T-helper 2 cell (primary cell): ENCODE measurements around the gene CDH3.
"Not testable (repeated sequence)": the region's sequence is repeated elsewhere in the genome, so short reads cannot be mapped to it uniquely, and the experiment has no call there.

Experiments used
- DNase-seq, 5 experiments: peaks; one replicate each; pipeline versions ENCODE4 v3.0.0 to v3.0.0-alpha.2; 2012 to 2022

Gene CDH3

GRCh38 chr16:68707340-68708152 lies 62.4 kb downstream of the CDH3 start:
- DNase-seq, result no peak

- no peak for DNase-seq
Measured at GRCh38 chr16:68710211-68710610, 65.1 kb downstream of the CDH3 start.

DNA sequence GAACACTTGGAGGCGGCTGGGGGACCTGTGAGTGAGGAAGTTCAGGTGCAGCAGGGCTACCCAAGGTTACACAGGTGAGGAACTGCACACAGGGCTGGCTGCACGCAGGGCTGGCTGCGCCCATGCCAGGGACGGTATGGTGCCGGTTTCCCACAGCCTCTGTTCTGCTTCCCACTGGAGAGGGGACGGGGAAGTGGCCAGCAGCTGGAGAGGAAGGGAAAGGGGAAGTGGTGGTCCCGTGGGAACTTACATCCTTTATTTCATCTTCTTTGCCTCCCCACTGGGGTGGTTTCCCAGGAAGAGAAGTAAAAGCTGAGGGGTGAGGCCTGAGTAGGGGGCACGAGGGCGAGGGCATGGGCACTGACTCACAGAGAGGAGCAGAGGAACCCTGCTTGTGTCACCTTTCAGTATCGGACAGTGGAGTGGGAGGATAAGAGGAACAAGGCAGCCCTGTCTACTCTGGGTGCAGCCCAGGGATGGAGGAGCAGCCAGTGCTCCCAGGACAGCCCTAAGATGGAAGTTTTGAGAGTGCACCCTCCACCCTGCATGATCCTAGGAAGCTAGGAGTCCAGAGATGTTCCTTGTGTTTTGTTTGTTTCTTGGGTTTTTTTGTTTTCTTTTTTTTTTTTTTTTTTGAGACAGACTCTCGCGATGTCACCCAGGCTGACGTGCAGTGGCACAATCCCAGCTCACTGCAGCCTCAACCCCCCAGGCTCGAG lies 66.5 kb downstream of the CDH3 start:
- DNase-seq, result no peak

- no peak for DNase-seq
Measured at GRCh38 chr16:68713361-68713760, 68.3 kb downstream of the CDH3 start.

GRCh38 chr16:68715471-68715870 lies 70.4 kb downstream of the CDH3 start:
- no peak for DNase-seq

DNA sequence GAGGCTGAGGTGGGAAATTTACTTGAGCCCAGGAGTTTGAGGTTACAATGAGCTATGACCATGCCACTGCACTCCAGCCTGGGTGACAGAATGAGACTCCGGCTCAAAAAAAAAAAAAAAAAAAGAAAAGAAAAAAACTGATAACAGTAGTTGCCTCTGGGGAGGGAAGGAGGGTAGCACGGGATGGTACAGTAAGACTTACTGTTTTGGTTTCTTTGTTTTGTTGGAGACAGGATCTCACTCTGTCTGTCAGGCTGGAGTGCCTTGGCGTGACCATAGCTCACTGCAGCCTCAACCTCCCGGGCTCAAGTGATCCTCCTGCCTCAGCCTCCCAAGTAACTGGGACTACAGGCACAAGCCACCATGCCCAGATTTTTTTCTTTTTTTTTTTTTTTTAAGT lies 71.4 kb downstream of the CDH3 start:
- not testable (repeated sequence) for DNase-seq

DNA sequence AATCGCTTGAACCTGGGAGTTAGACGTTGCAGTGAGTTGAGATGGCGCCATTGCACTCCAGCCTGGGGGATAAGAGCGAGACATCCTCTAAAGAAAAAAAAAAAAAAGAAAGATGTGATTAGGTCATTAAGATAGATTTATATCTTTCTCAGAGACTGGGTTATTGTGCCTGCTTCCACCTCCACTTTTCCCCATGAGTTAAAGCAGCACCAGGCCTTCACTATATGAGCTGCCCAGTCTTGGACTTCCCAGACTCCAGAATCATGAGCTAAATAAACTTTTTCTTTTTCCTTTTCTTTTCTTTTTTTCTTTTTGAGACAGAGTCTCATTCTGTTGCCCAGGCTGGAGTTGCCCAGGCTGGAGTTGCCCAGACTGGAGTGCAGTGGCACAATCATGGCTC lies 72.6 kb downstream of the CDH3 start:
- no peak for DNase-seq

DNA sequence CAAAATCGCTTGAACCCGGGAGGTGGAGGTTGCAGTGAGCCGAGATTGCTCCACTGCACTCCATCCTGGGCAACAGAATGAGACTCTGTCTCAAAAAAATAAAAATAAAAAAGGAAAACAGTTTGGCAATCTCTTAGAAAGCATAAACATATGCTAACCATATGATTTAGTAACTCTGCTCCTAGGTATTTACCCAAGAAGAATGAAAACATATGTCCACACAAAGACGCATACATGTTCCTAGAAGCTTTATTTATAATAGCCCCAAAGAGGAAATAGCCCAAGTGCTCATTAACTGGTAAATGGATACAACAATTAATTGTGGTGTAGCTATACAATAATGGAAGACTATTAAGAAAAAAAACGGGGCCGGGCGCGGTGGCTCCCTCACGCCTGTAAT lies 73.5 kb downstream of the CDH3 start:
- DNase-seq, result no peak

DNA sequence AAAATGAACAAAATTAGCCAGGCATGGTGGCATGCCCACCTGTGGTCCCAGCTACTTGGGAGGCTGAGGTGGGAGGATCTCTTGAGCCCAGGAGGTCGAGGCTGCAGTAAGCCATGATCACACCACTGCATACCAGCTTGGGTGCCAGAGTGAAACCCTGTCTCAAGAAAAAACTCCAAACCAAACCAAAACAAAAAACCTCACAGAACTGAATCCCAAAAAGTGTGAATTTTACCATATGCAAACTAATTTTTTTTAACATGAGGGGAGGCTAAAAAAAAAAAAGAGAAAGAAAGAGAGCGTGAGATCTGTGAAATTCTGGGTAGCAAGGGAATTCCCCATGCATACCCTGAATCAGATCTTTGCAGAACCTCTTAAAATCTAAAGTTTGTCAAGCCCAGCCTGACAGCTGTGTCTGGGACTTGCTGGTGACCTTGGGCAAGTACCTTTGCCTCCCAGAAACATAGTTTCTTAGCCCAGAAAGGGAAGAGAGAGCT lies 74.9 kb downstream of the CDH3 start:
- DNase-seq, result peak in 1 of 5 experiments; percentile 27

GRCh38 chr16:68722119-68723024 lies 77.3 kb downstream of the CDH3 start:
- DNase-seq, result no peak

DNA sequence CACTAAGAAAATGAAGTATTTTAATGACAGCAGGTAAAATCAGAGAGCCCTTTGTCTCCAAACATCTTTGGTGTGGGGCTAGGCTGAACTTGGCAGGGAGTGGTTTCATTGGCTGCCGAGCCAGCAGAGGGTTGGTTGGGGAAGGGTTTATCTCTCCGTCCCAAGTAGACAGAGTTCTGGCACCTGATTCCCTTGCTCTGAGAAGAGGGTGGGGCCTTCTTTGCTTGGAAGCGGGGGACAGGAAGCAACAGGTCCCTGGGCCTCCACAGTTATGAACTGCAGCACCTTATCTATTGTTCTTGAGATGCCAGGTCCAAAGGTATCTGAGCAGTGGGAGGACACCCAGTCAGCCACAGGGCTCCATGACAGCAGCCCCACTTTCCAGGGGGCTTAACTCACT lies 79.7 kb downstream of the CDH3 start:
- DNase-seq, result no peak

GRCh38 chr16:68728523-68728922 lies 83.4 kb downstream of the CDH3 start:
- DNase-seq, result no peak

DNA sequence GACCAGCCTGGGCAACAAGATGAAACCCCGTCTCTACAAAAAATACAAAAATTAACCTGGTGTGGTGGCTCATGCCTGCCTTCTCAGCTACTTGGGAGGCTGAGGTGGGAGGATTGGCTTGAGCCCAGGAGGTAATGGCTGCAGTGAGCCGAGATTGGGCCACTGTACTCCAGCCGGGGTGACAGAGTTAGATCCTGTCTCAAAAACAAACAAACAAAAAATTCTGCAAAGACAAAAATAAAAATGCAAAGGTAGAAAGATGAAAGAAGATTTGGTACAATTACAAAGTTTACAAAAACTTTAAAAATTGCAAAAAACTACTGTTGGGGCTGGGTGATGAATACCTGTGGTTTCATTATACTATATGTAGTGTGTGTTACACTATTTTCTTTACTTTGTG lies 86.5 kb downstream of the CDH3 start:
- no peak for DNase-seq

DNA sequence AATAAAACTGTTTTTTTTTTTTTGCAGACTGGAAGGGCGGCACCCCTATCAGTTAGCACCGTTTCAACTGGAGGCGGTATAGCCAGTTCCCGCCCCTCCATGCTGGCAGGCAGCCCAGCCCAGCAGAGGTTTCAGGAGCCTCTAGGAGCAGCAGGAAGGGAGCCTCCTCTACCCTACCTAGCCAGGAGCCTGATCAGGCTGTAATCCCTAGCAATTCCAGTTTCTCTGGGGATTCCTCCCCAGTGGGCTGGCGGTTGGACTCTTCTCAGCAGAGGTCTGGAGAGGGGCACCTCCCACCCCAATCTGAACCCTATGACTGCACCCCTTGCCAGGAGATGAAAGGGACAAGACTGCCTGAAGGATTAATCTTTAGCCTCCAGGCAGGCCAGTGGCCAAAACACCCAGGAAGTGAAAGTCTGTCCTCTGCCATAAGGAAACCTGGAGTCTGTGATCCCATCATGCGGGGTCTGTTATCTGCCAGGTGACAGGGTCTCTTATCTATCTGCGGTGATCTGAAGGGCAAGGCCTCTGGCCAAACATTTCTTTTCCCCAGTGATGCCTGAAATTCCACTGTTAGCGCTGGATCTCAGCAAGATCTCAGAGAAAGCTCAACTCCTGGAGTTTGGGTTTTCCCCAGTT lies 87.1 kb downstream of the CDH3 start:
- DNase-seq, result no peak

GRCh38 chr16:68732741-68733399 lies 87.8 kb downstream of the CDH3 start:
- DNase-seq, result no peak

DNA sequence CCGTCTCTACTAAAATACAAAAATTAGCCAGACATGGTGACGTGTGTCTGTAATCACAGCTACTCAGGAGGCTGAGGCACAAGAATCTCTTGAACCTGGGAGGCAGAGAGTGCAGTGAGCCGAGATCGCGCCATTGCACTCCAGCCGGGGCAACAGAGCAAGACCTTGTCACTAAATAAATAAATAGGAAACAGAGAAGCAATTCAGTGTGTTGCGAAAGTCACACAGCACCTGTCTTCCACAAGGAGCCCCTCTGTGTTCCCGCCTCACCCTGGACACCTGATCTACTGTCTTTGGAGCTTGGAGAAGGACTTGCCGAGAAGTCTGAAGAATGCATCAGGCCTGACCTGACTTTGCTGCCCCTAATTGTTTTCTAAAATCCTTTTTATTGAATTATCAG lies 88.5 kb downstream of the CDH3 start:
- no peak for DNase-seq

GRCh38 chr16:68734782-68735181 lies 89.7 kb downstream of the CDH3 start:
- no peak for DNase-seq

DNA sequence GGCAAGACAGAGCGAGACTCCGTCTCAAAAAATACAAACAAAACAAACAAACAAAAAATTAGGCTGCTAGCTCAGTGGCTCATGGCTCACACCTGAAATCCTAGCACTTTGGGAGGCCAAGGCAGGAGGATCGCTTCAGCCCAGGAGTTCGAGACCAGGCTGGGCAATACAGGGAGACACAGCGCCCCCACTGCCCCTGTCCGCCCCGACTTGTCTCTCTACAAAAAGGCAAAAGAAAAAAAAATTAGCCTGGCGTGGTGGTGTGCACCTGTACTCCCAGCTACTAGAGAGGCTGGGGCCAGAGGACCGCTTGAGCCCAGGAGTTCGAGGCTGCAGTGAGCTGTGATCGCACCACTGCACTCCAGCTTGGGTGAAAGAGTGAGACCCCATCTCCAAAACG lies 91.5 kb downstream of the CDH3 start:
- DNase-seq, result no peak

DNA sequence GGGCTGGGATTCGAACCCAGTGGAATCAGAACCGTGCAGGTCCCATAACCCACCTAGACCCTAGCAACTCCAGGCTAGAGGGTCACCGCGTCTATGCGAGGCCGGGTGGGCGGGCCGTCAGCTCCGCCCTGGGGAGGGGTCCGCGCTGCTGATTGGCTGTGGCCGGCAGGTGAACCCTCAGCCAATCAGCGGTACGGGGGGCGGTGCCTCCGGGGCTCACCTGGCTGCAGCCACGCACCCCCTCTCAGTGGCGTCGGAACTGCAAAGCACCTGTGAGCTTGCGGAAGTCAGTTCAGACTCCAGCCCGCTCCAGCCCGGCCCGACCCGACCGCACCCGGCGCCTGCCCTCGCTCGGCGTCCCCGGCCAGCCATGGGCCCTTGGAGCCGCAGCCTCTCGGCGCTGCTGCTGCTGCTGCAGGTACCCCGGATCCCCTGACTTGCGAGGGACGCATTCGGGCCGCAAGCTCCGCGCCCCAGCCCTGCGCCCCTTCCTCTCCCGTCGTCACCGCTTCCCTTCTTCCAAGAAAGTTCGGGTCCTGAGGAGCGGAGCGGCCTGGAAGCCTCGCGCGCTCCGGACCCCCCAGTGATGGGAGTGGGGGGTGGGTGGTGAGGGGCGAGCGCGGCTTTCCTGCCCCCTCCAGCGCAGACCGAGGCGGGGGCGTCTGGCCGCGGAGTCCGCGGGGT lies 92.1 kb downstream of the CDH3 start, which contains the start of gene CDH1:
Gene CDH1, plus strand, starts transcription at position 247 of the 684 bp plus-strand sequence. Its CDS starts 124 bp downstream, at position 371.
- DNase-seq, result peak in 2 of 5 experiments; percentile 22 to 30

- no peak for DNase-seq
Measured at GRCh38 chr16:68737730-68738629, 92.9 kb downstream of the CDH3 start.
